SU-DHL-6 (cell line): ENCODE results near the gene OR13C3.

Source experiments
- H2AFZ ChIP-seq: fragments of 200-600 bp; sonication (generic); 2 replicates; pipeline ENCODE4 v1.6.1; 2014; ENCODE audit warnings: low read depth, mild to moderate bottlenecking, moderate library complexity, mixed read lengths, antibody characterized with exemption, low read length; ENCODE audit not compliant: severe bottlenecking
- H3F3A ChIP-seq: fragments of 200-600 bp; shearing (Covaris generic); 2 replicates; pipeline ENCODE4 v1.6.0; 2016; ENCODE audit warnings: antibody characterized with exemption, mild to moderate bottlenecking; ENCODE audit not compliant: insufficient read depth
- H3K27ac ChIP-seq: fragments of 200-600 bp; sonication (generic); 2 replicates; pipeline ENCODE4 v1.5.1; 2016; ENCODE audit warnings: low read depth, mild to moderate bottlenecking, low read length, moderate library complexity, mixed read lengths
- H3K27me3 ChIP-seq: fragments of 200-600 bp; sonication (generic), shearing (Covaris generic); 2 replicates; pipeline ENCODE4 v1.6.0; 2014; ENCODE audit warnings: mild to moderate bottlenecking, low read length
- H3K36me3 ChIP-seq: fragments of 200-600 bp; sonication (generic); 2 replicates; pipeline ENCODE4 v1.6.1; 2014; ENCODE audit warnings: mild to moderate bottlenecking, low read length, mixed read lengths
- H3K4me2 ChIP-seq: fragments of 300-600, 200-600 bp; shearing (Covaris generic), sonication (generic); 2 replicates; pipeline ENCODE4 v1.6.0; 2014; ENCODE audit warnings: low read length, low read depth, mild to moderate bottlenecking; ENCODE audit not compliant: poor library complexity, severe bottlenecking
- H3K4me3 ChIP-seq: fragments of 200-600 bp; sonication (generic); 2 replicates; pipeline ENCODE4 v1.5.1; 2014; ENCODE audit warnings: antibody characterized with exemption, low read length, mild to moderate bottlenecking, mixed read lengths; ENCODE audit not compliant: insufficient read depth, poor library complexity, severe bottlenecking
- H3K79me2 ChIP-seq: fragments of 200-600 bp; sonication (generic); 2 replicates; pipeline ENCODE4 v1.6.1; 2014; ENCODE audit warnings: mild to moderate bottlenecking, low read length, moderate library complexity; ENCODE audit not compliant: insufficient read depth
- H3K9ac ChIP-seq: fragments of 200-600 bp; sonication (generic); 2 replicates; pipeline ENCODE4 v1.7.0; 2014; ENCODE audit warnings: mild to moderate bottlenecking, low read length
- H3K9me2 ChIP-seq: fragments of 200-600 bp; sonication (generic); replicated peaks from 2 replicates; pipeline ENCODE4 v1.6.1; 2014; ENCODE audit warnings: low read length; ENCODE audit not compliant: insufficient read depth
- H3K9me3 ChIP-seq: fragments of 200-600 bp; sonication (generic); 2 replicates; pipeline ENCODE4 v1.6.1; 2014; ENCODE audit warnings: low read length, mixed read lengths; ENCODE audit not compliant: insufficient read depth
- H4K20me1 ChIP-seq: fragments of 200-600 bp; sonication (generic); 2 replicates; pipeline ENCODE4 v1.6.1; 2014; ENCODE audit warnings: low read depth, mild to moderate bottlenecking, antibody characterized with exemption, low read length, moderate library complexity, mixed read lengths
- EZH2phosphoT487 ChIP-seq: fragments of 200-600 bp; sonication (generic), shearing (Covaris generic); conservative IDR thresholded peaks from 2 replicates; pipeline ENCODE4 v1.6.1; 2018; ENCODE audit warnings: mild to moderate bottlenecking, antibody characterized with exemption, low read length, moderate library complexity, mixed read lengths
- TF ChIP-seq, protein P1 (sequence below): fragments of 200-600 bp; sonication (generic); IDR thresholded peaks from one replicate; pipeline ENCODE4 v1.5.1; 2017; ENCODE audit warnings: antibody characterized with exemption, mild to moderate bottlenecking, low read length, moderate library complexity; ENCODE audit not compliant: insufficient read depth, poor library complexity, severe bottlenecking

OR13C3 gene

DNA sequence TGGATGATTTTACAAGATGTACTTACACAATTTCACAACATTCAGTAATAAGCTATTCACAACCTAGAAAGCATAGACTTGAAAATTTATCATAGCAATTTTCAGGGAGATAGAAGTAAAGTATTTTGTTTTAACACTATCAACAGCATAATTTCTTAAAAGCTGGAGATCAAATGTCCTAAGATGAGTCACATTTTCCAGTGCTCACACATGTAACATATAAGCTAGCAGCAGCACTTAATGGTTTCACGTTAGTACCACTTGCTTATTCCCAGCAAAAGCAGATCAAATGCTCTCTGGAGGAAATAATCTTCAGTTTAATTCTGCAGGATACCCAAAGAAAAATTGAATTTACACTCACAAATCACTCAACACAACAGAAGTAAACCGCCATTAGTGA, 38.8 kb upstream of the OR13C3 start:
- H4K20me1 ChIP-seq = no peaks in the 10 kb centered on the region
- H3K9me3 ChIP-seq = peaks cover 5% of the 10 kb centered on the region; the same call in 1 of the 2 replicates
- H3K4me2 ChIP-seq = no peak overlapping the region
- no peak overlapping the region for H3K27ac ChIP-seq
- H3K79me2 ChIP-seq = no peaks in the 10 kb centered on the region
- no peaks in the 10 kb centered on the region for H3K27me3 ChIP-seq
- TF ChIP-seq, protein P1, sequence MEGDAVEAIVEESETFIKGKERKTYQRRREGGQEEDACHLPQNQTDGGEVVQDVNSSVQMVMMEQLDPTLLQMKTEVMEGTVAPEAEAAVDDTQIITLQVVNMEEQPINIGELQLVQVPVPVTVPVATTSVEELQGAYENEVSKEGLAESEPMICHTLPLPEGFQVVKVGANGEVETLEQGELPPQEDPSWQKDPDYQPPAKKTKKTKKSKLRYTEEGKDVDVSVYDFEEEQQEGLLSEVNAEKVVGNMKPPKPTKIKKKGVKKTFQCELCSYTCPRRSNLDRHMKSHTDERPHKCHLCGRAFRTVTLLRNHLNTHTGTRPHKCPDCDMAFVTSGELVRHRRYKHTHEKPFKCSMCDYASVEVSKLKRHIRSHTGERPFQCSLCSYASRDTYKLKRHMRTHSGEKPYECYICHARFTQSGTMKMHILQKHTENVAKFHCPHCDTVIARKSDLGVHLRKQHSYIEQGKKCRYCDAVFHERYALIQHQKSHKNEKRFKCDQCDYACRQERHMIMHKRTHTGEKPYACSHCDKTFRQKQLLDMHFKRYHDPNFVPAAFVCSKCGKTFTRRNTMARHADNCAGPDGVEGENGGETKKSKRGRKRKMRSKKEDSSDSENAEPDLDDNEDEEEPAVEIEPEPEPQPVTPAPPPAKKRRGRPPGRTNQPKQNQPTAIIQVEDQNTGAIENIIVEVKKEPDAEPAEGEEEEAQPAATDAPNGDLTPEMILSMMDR = no peak
- TF ChIP-seq EZH2phosphoT487 = no peak
- no peak overlapping the region for H2AFZ ChIP-seq
- no peaks in the 10 kb centered on the region for H3F3A ChIP-seq
- H3K36me3 ChIP-seq = no peaks in the 10 kb centered on the region
- H3K4me3 ChIP-seq = no peak overlapping the region
- H3K9ac ChIP-seq = no peak overlapping the region
- no peaks in the 10 kb centered on the region for H3K9me2 ChIP-seq

DNA sequence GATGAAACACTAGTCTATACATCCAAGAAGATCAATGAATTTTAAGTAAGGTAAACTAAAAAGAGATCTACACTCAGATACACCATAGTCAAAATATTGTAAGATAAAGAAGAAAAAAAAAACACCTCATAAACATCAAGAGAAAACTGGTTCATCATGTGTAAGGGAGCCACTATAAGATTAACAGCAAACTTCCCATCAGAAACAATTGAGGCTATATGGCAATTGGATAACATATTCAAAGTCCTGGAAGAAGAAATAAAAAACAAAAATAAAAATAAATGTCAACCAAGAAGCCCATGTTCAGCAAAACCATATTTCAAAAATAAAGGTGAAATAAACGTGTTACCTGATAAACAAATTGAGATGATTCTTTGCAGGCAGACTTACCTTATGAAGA, 36.0 kb upstream of the OR13C3 start:
- H3K4me3 ChIP-seq = no peak overlapping the region
- H3K27ac ChIP-seq = no peak overlapping the region
- H3K79me2 ChIP-seq = no peaks in the 10 kb centered on the region
- H2AFZ ChIP-seq = no peak overlapping the region
- no peaks in the 10 kb centered on the region for H3K27me3 ChIP-seq
- no peaks in the 10 kb centered on the region for H3K36me3 ChIP-seq
- no peak overlapping the region for H3K4me2 ChIP-seq
- no peaks in the 10 kb centered on the region for H3K9me2 ChIP-seq
- TF ChIP-seq EZH2phosphoT487 = no peak
- TF ChIP-seq, protein P1 = no peak
- H3F3A ChIP-seq = no peaks in the 10 kb centered on the region
- H3K9me3 ChIP-seq = peaks cover 5% of the 10 kb centered on the region; the same call in 1 of the 2 replicates
- H4K20me1 ChIP-seq = no peaks in the 10 kb centered on the region
- H3K9ac ChIP-seq = no peak overlapping the region

DNA sequence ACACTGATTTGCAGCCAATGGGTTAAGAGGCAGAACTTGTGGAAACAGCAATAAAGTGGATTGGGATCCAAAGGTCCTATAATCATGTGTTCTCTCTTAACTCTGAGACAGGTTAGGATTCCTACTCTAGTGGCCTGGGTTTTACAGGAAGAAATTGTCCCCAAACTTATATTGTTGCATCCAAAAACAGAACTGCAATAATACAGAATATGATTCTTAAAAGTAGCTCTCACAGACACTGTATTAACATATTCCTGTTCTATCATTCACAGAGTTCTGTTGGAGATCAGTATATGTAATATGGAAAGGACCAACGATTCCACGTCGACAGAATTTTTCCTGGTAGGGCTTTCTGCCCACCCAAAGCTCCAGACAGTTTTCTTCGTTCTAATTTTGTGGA, 32.2 kb upstream of the OR13C3 start, which contains the start of gene OR13C8:
TSS of gene OR13C8 (plus strand) at position 301 of the 400 bp plus-strand sequence. CDS start at position 301, 0 bp downstream.
- Histone ChIP-seq H3K9me3 (peaks cover 5% of the 10 kb centered on the region; the same call in 1 of the 2 replicates), H3K79me2 (no peaks in the 10 kb centered on the region), H4K20me1 (no peaks in the 10 kb centered on the region), H3K4me3 (no peak within 1 kb of the TSS), H3K36me3 (no peaks in the 10 kb centered on the region), H3K27me3 (no peaks in the 10 kb centered on the region), H3F3A (no peaks in the 10 kb centered on the region), H3K27ac (no peak within 1 kb of the TSS), H2AFZ (no peak within 1 kb of the TSS), H3K4me2 (no peak within 1 kb of the TSS), H3K9ac (no peak within 1 kb of the TSS), H3K9me2 (no peaks in the 10 kb centered on the region)
- TF ChIP-seq, protein P1 = no peak
- TF ChIP-seq EZH2phosphoT487 = no peak
